ENCODE measurements around the gene RANGRF.

Gene RANGRF

GRCh38 chr17:8312726-8313600 is 24.5 kb downstream of the RANGRF start:
- no peak for DNase-seq (ENCODE audit: low read depth in 3 of 3)

- DNase-seq (ENCODE audit: low read depth in 3 of 3): no peak
Observed at GRCh38 chr17:8314797-8315763, 26.6 kb downstream of the RANGRF start.

- no peak for DNase-seq (ENCODE audit: low read depth in 3 of 3)
Observed at GRCh38 chr17:8315764-8316217, 27.3 kb downstream of the RANGRF start.

GRCh38 chr17:8318010-8318935 is 29.8 kb downstream of the RANGRF start:
- no peak for DNase-seq (ENCODE audit: low read depth in 3 of 3)

- no peak for DNase-seq (ENCODE audit: low read depth in 3 of 3)
Observed at GRCh38 chr17:8320262-8320661, 31.8 kb downstream of the RANGRF start.

GRCh38 chr17:8320990-8321389 is 32.5 kb downstream of the RANGRF start:
- no peak for DNase-seq (ENCODE audit: low read depth in 3 of 3)

- no peak for DNase-seq (ENCODE audit: low read depth in 3 of 3)
Observed at GRCh38 chr17:8322061-8322460, 33.6 kb downstream of the RANGRF start.

GRCh38 chr17:8324132-8324531 is 35.7 kb downstream of the RANGRF start:
- DNase-seq (ENCODE audit: low read depth in 3 of 3): no peak

GRCh38 chr17:8324923-8325322 is 36.5 kb downstream of the RANGRF start:
- no peak for DNase-seq (ENCODE audit: low read depth in 3 of 3)

GRCh38 chr17:8326511-8327302 is 38.2 kb downstream of the RANGRF start:
- DNase-seq (ENCODE audit: low read depth in 3 of 3): peak in 1 of 3 experiments; percentile 22

- no peak for DNase-seq (ENCODE audit: low read depth in 3 of 3)
Observed at GRCh38 chr17:8327303-8327649, 38.8 kb downstream of the RANGRF start.

GRCh38 chr17:8332128-8332527 is 43.7 kb downstream of the RANGRF start:
- DNase-seq (ENCODE audit: low read depth in 3 of 3): no peak

GRCh38 chr17:8332688-8333087 is 44.2 kb downstream of the RANGRF start:
- no peak for DNase-seq (ENCODE audit: low read depth in 3 of 3)

GRCh38 chr17:8333281-8333680 is 44.8 kb downstream of the RANGRF start:
- DNase-seq (ENCODE audit: low read depth in 3 of 3): no peak

GRCh38 chr17:8337802-8338752 is 49.6 kb downstream of the RANGRF start:
- no peak for DNase-seq (ENCODE audit: low read depth in 3 of 3)

- DNase-seq (ENCODE audit: low read depth in 3 of 3): no peak
Observed at GRCh38 chr17:8338753-8339140, 50.3 kb downstream of the RANGRF start.

- no peak for DNase-seq (ENCODE audit: low read depth in 3 of 3)
Observed at GRCh38 chr17:8339540-8339939, 51.1 kb downstream of the RANGRF start, which contains the start of gene ODF4. Gene ODF4 (plus strand): TSS chr17:8339840. CDS start chr17:8340052, 212 bp downstream.

Data from stimulated activated CD4-positive, alpha-beta T cell treated with anti-CD3 and anti-CD28 coated beads, TNF-alpha, amount 100 ng/mL, for 24 hours (primary cell).